Measurements from ENCODE around the gene PPDPF. TPM values are rescaled to one million over a fixed set of nuclear protein-coding genes. Genes with fewer than 3 reads are reported as not detected.

Gene PPDPF
- total and polyA plus RNA-seq, 2 donors (not counting 1 experiment from before 2014, with no cell fraction given) = 34.0 to 58.0 TPM

DNA sequence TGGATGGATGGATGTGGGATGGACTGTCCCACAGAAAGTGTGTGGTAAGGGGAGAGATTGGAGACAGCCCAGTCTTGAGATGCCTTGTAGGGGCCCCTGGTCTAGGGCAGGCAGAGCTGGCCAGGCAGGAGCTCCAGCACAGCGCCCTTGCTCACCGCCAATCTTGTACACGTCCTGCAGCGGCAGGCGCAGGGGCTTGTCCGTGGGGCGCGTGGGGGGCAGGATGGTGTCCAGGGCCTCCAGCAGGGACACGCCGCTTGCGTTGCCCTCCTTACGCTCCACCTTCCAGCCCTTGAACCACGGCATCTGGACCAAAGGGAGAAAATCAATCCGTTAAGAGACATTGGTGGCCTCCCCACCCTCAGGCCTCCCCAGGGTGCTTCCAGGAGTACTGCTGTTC is 27.6 kb upstream of the PPDPF start:
- H3K4me3 ChIP-seq (replicated peaks in 1 of 4; ENCODE audit: control extremely low read depth in 1 of 4, insufficient read depth in 1 of 4, low read depth in 3 of 4, low read length in 4 of 4) = no peak overlapping the region
- no peaks in the 10 kb centered on the region for H3K9me3 ChIP-seq (ENCODE audit: control insufficient read depth, insufficient read depth, low read depth, low read length)
- no peak overlapping the region for H2AFZ ChIP-seq (ENCODE audit: low read length)
- no peaks in the 10 kb centered on the region for H3K36me3 ChIP-seq (ENCODE audit: control insufficient read depth, insufficient read depth, low read length)
- no peak overlapping the region for H3K27ac ChIP-seq (ENCODE audit: insufficient read depth, low read length)
- no peaks in the 10 kb centered on the region for H3K79me2 ChIP-seq (ENCODE audit: control insufficient read depth, insufficient read depth, low read length)
- no peak overlapping the region for H3K9ac ChIP-seq (ENCODE audit: insufficient read depth, low read length)
- H4K20me1 ChIP-seq (ENCODE audit: control insufficient read depth, extremely low read depth, insufficient read depth, low read length) = no peaks in the 10 kb centered on the region
- TF ChIP-seq, protein P1, sequence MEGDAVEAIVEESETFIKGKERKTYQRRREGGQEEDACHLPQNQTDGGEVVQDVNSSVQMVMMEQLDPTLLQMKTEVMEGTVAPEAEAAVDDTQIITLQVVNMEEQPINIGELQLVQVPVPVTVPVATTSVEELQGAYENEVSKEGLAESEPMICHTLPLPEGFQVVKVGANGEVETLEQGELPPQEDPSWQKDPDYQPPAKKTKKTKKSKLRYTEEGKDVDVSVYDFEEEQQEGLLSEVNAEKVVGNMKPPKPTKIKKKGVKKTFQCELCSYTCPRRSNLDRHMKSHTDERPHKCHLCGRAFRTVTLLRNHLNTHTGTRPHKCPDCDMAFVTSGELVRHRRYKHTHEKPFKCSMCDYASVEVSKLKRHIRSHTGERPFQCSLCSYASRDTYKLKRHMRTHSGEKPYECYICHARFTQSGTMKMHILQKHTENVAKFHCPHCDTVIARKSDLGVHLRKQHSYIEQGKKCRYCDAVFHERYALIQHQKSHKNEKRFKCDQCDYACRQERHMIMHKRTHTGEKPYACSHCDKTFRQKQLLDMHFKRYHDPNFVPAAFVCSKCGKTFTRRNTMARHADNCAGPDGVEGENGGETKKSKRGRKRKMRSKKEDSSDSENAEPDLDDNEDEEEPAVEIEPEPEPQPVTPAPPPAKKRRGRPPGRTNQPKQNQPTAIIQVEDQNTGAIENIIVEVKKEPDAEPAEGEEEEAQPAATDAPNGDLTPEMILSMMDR (conservative IDR thresholded peaks at IDR 0.05 in 1 of 2, IDR thresholded peaks at IDR 0.05 in 1 of 2; ENCODE audit: low read depth in 1 of 2, low read length in 2 of 2) = no peak
- TF ChIP-seq EZH2 (IDR thresholded peaks at IDR 0.05; ENCODE audit: low read length, missing control alignments) = no peak
- no peak for DNase-seq (ENCODE audit: low read depth in 2 of 2)
- no peaks in the 10 kb centered on the region for H3K4me1 ChIP-seq (ENCODE audit: control insufficient read depth, extremely low read depth, insufficient read depth, low read length)
- H3K27me3 ChIP-seq (ENCODE audit: control insufficient read depth, insufficient read depth, low read length) = peaks cover 5% of the 10 kb centered on the region
- H3K4me2 ChIP-seq (ENCODE audit: extremely low read depth, insufficient read depth, low read length) = no peak overlapping the region

DNA sequence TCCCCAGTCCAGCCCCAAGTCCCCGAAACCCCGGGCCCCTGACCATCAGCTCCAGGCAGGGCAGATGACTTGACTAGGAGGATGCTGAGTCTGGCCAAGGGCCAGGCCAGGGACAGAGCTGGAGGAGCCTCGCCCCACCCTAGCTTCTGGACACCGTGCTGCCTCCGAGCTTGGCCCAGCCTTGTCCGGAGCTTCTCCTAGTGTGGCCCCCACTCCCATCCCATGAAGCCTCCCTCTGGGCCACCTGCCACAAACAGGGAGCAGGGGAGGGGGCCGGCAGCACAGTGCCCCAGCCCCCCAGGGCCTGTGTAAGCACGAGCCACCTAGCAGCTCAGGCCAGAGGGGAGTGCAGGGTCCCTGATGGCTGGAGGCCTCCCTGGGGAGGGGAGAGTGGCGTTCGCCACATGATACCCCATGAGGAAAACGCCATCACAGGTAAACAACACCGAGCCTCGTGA is 27.0 kb upstream of the PPDPF start:
- Histone ChIP-seq H2AFZ (ENCODE audit: low read length) (no peak overlapping the region), H3K79me2 (ENCODE audit: control insufficient read depth, insufficient read depth, low read length) (no peaks in the 10 kb centered on the region), H3K27me3 (ENCODE audit: control insufficient read depth, insufficient read depth, low read length) (peaks cover 3% of the 10 kb centered on the region), H3K4me3 (replicated peaks in 1 of 4; ENCODE audit: control extremely low read depth in 1 of 4, insufficient read depth in 1 of 4, low read depth in 3 of 4, low read length in 4 of 4) (no peak overlapping the region), H3K4me2 (ENCODE audit: extremely low read depth, insufficient read depth, low read length) (no peak overlapping the region), H4K20me1 (ENCODE audit: control insufficient read depth, extremely low read depth, insufficient read depth, low read length) (no peaks in the 10 kb centered on the region), H3K27ac (ENCODE audit: insufficient read depth, low read length) (no peak overlapping the region), H3K4me1 (ENCODE audit: control insufficient read depth, extremely low read depth, insufficient read depth, low read length) (no peaks in the 10 kb centered on the region), H3K9ac (ENCODE audit: insufficient read depth, low read length) (no peak overlapping the region), H3K9me3 (ENCODE audit: control insufficient read depth, insufficient read depth, low read depth, low read length) (no peaks in the 10 kb centered on the region), H3K36me3 (ENCODE audit: control insufficient read depth, insufficient read depth, low read length) (no peaks in the 10 kb centered on the region)
- no peak for TF ChIP-seq EZH2 (IDR thresholded peaks at IDR 0.05; ENCODE audit: low read length, missing control alignments)
- TF ChIP-seq, protein P1 (conservative IDR thresholded peaks at IDR 0.05 in 1 of 2, IDR thresholded peaks at IDR 0.05 in 1 of 2; ENCODE audit: low read depth in 1 of 2, low read length in 2 of 2) = no peak
- no peak for DNase-seq (ENCODE audit: low read depth in 2 of 2)

GRCh38 chr20:63494084-63494419 is 26.5 kb upstream of the PPDPF start:
- Histone ChIP-seq H3K4me1 (ENCODE audit: control insufficient read depth, extremely low read depth, insufficient read depth, low read length) (no peaks in the 10 kb centered on the region), H3K36me3 (ENCODE audit: control insufficient read depth, insufficient read depth, low read length) (no peaks in the 10 kb centered on the region), H4K20me1 (ENCODE audit: control insufficient read depth, extremely low read depth, insufficient read depth, low read length) (no peaks in the 10 kb centered on the region), H3K4me2 (ENCODE audit: extremely low read depth, insufficient read depth, low read length) (no peak overlapping the region), H3K9ac (ENCODE audit: insufficient read depth, low read length) (no peak overlapping the region), H3K27ac (ENCODE audit: insufficient read depth, low read length) (no peak overlapping the region), H3K9me3 (ENCODE audit: control insufficient read depth, insufficient read depth, low read depth, low read length) (no peaks in the 10 kb centered on the region), H3K27me3 (ENCODE audit: control insufficient read depth, insufficient read depth, low read length) (no peaks in the 10 kb centered on the region), H2AFZ (ENCODE audit: low read length) (no peak overlapping the region), H3K4me3 (replicated peaks in 1 of 4; ENCODE audit: control extremely low read depth in 1 of 4, insufficient read depth in 1 of 4, low read depth in 3 of 4, low read length in 4 of 4) (no peak overlapping the region), H3K79me2 (ENCODE audit: control insufficient read depth, insufficient read depth, low read length) (no peaks in the 10 kb centered on the region)
- TF ChIP-seq, protein P1 (conservative IDR thresholded peaks at IDR 0.05 in 1 of 2, IDR thresholded peaks at IDR 0.05 in 1 of 2; ENCODE audit: low read depth in 1 of 2, low read length in 2 of 2) = no peak
- DNase-seq (ENCODE audit: low read depth in 2 of 2) = no peak
